ENCODE measurements around the gene TMBIM6.

TMBIM6 gene

GRCh38 chr12:49796606-49797448, 55.5 kb downstream of the TMBIM6 start:
- H3K9me3 ChIP-seq (replicated peaks; ENCODE audit: insufficient read depth, low read length) = no peaks in the 10 kb centered on the region
- DNase-seq = no peak
- H4K20me1 ChIP-seq (ENCODE audit: insufficient read depth, low read length) = no peaks in the 10 kb centered on the region
- H3K4me2 ChIP-seq (ENCODE audit: low read depth, low read length) = no peak overlapping the region
- TF ChIP-seq EZH2 (optimal IDR thresholded peaks at IDR 0.05; ENCODE audit: low read depth, low read length) (no peak), CTCF (IDR thresholded peaks at IDR 0.05; ENCODE audit: low read length) (no peak), EZH2phosphoT487 (IDR thresholded peaks at IDR 0.05; ENCODE audit: low read length) (no peak)
- no peak overlapping the region for H3K27ac ChIP-seq (ENCODE audit: low read length)
- H3K9ac ChIP-seq (ENCODE audit: low read length) = no peak overlapping the region
- H3K4me1 ChIP-seq (ENCODE audit: low read length) = no peaks in the 10 kb centered on the region
- no peak overlapping the region for H2AFZ ChIP-seq (ENCODE audit: low read length)
- no peaks in the 10 kb centered on the region for H3K9me2 ChIP-seq (replicated peaks; ENCODE audit: insufficient read depth, low read length)
- no peak overlapping the region for H3K4me3 ChIP-seq (ENCODE audit: low read length)
- no peaks in the 10 kb centered on the region for H3F3A ChIP-seq (ENCODE audit: insufficient read depth, low read length)
- H3K79me2 ChIP-seq (ENCODE audit: low read length) = no peaks in the 10 kb centered on the region
- no peaks in the 10 kb centered on the region; the same call in 1 of the 2 replicates for H3K27me3 ChIP-seq (replicated peaks; ENCODE audit: insufficient read depth, low read length)
- no peaks in the 10 kb centered on the region for H3K36me3 ChIP-seq (replicated peaks; ENCODE audit: insufficient read depth, low read length)

- TF ChIP-seq EZH2phosphoT487 (IDR thresholded peaks at IDR 0.05; ENCODE audit: low read length) (no peak), EZH2 (optimal IDR thresholded peaks at IDR 0.05; ENCODE audit: low read depth, low read length) (no peak), CTCF (IDR thresholded peaks at IDR 0.05; ENCODE audit: low read length) (no peak)
- Histone ChIP-seq H3K27ac (ENCODE audit: low read length) (no peak overlapping the region), H3K4me2 (ENCODE audit: low read depth, low read length) (no peak overlapping the region), H3K9me3 (replicated peaks; ENCODE audit: insufficient read depth, low read length) (no peaks in the 10 kb centered on the region), H3K9ac (ENCODE audit: low read length) (no peak overlapping the region), H3K4me3 (ENCODE audit: low read length) (no peak overlapping the region), H3K79me2 (ENCODE audit: low read length) (no peaks in the 10 kb centered on the region), H2AFZ (ENCODE audit: low read length) (no peak overlapping the region), H4K20me1 (ENCODE audit: insufficient read depth, low read length) (no peaks in the 10 kb centered on the region), H3K36me3 (replicated peaks; ENCODE audit: insufficient read depth, low read length) (no peaks in the 10 kb centered on the region), H3K27me3 (replicated peaks; ENCODE audit: insufficient read depth, low read length) (no peaks in the 10 kb centered on the region), H3K9me2 (replicated peaks; ENCODE audit: insufficient read depth, low read length) (no peaks in the 10 kb centered on the region), H3F3A (ENCODE audit: insufficient read depth, low read length) (no peaks in the 10 kb centered on the region), H3K4me1 (ENCODE audit: low read length) (no peaks in the 10 kb centered on the region)
- DNase-seq = no peak
These were observed 56.1 kb downstream of the TMBIM6 start for GRCh38 chr12:49797449-49797776.

GRCh38 chr12:49798248-49798647, 56.9 kb downstream of the TMBIM6 start:
- H3K9ac ChIP-seq (ENCODE audit: low read length) = no peak overlapping the region
- no peaks in the 10 kb centered on the region for H3F3A ChIP-seq (ENCODE audit: insufficient read depth, low read length)
- no peaks in the 10 kb centered on the region for H3K36me3 ChIP-seq (replicated peaks; ENCODE audit: insufficient read depth, low read length)
- no peaks in the 10 kb centered on the region for H3K9me3 ChIP-seq (replicated peaks; ENCODE audit: insufficient read depth, low read length)
- H3K79me2 ChIP-seq (ENCODE audit: low read length) = no peaks in the 10 kb centered on the region
- H3K4me2 ChIP-seq (ENCODE audit: low read depth, low read length) = no peak overlapping the region
- DNase-seq = no peak
- H3K4me3 ChIP-seq (ENCODE audit: low read length) = no peak overlapping the region
- no peaks in the 10 kb centered on the region for H3K27me3 ChIP-seq (replicated peaks; ENCODE audit: insufficient read depth, low read length)
- H3K4me1 ChIP-seq (ENCODE audit: low read length) = no peaks in the 10 kb centered on the region
- H3K9me2 ChIP-seq (replicated peaks; ENCODE audit: insufficient read depth, low read length) = no peaks in the 10 kb centered on the region
- H4K20me1 ChIP-seq (ENCODE audit: insufficient read depth, low read length) = no peaks in the 10 kb centered on the region
- H2AFZ ChIP-seq (ENCODE audit: low read length) = no peak overlapping the region
- no peak for TF ChIP-seq EZH2 (optimal IDR thresholded peaks at IDR 0.05; ENCODE audit: low read depth, low read length)
- no peak for TF ChIP-seq EZH2phosphoT487 (IDR thresholded peaks at IDR 0.05; ENCODE audit: low read length)
- TF ChIP-seq CTCF (IDR thresholded peaks at IDR 0.05; ENCODE audit: low read length) = no peak
- no peak overlapping the region for H3K27ac ChIP-seq (ENCODE audit: low read length)
